Measurements from ENCODE around the gene APBB2. TPM values are rescaled to one million over a fixed set of nuclear protein-coding genes. Genes with fewer than 3 reads are reported as not detected.

APBB2 gene
- total RNA-seq, result 148 and 352 TPM in 2 replicates

DNA sequence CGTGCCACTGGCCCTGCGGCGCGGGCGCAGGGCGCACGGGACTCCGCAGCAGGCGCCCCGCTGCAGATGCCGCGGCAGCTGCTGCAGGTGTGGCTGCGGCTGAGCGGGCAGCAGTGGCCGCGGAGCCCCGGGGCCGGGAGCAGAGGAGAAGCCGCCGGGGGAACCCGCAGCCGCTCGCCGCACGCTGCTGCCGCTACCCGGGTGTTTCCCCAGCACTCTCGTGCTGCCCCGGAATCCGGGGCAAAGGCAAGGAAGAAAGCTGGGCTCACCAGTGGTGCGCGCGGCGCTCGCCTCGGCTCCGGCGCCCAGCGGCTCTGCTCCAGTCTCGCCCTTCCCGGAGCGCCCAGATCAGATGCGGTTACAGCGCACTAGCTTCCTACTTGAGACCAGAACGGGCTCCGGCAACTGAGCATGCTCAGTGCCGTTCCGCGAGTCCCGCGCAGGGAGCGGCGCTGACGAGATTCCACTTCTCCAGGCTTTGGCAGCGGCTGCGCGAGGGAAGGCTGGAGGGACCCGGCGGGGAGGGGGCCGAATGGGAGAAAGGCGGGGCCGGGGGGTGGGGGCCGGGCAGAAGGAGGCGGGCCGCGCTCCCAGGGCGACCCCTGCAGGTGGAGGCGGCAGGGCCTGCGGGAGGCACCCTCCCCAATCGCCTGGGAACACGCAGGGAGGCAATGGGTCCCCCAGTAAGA is at the start of gene APBB2:
Gene APBB2 (minus strand): TSS at position 407 of the 689 bp plus-strand sequence. CDS start 181,288 bp downstream, outside the sequence.

DNA sequence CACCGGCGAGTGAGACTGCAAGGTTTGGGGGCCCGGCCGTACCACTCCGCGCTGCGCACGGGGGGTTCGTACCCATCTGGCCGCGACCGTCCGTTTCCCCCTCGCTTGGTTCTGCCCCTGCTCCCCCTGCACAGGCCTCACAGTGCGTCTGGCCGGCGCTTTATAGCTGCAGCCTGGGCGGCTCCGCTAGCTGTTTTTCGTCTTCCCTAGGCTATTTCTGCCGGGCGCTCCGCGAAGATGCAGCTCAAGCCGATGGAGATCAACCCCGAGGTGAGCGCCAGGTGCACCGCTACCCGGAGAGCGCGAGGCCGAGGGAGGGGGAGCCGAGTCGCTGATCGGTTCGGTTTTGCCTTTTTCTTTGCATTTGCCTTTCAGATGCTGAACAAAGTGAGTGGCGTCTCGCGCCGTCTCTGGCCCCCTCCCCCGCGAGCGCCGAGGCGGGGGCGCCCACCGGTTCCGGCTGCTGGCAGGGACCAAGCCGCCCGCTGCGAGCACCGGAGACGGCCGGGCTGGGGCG is 42.5 kb upstream of the APBB2 start, which contains the start of gene UCHL1:
Gene UCHL1 (plus strand): TSS at position 189 of the 517 bp plus-strand sequence. CDS start 49 bp downstream, at position 238.

Other genes starting within 250 kb of the APBB2 start
- 1,235 and 1,433 TPM in 2 replicates for gene UCHL1, start 42.4 kb upstream of the APBB2 start, total RNA-seq